NCI-H2107 (cell line): ENCODE data around the gene ZNF614.
"Not testable (repeated sequence)": the region's sequence is repeated elsewhere in the genome, so short reads cannot be mapped to it uniquely, and the experiment has no call there.

Experiments
- DNase-seq: peaks from one replicate; lab custom pipeline; 2025; lab: John Stamatoyannopoulos, UW

ZNF614 gene

GRCh38 chr19:51986309-51987291 lies 41.6 kb downstream of the ZNF614 start, which contains the start of gene ZNF350:
Gene ZNF350 (minus strand): TSS chr19:51986840. CDS start chr19:51974360, 12,480 bp downstream.
- peak; percentile 68 for DNase-seq

GRCh38 chr19:51983361-51983760 lies 44.8 kb downstream of the ZNF614 start:
- no peak for DNase-seq

GRCh38 chr19:51980926-51981325 lies 47.3 kb downstream of the ZNF614 start:
- DNase-seq, result not testable (repeated sequence)

- no peak for DNase-seq
These were observed 48.0 kb downstream of the ZNF614 start for GRCh38 chr19:51980116-51980736.

GRCh38 chr19:51978882-51979281 lies 49.3 kb downstream of the ZNF614 start:
- no peak for DNase-seq

- no peak for DNase-seq
These were observed 50.8 kb downstream of the ZNF614 start for GRCh38 chr19:51977346-51977745.

GRCh38 chr19:51976852-51977251 lies 51.3 kb downstream of the ZNF614 start:
- no peak for DNase-seq

- not testable (repeated sequence) for DNase-seq
These were observed 52.4 kb downstream of the ZNF614 start for GRCh38 chr19:51975787-51976186.

GRCh38 chr19:51971624-51972023 lies 56.6 kb downstream of the ZNF614 start:
- no peak for DNase-seq

- DNase-seq, result no peak
These were observed 57.5 kb downstream of the ZNF614 start for GRCh38 chr19:51970718-51971117.

GRCh38 chr19:51965583-51965982 lies 62.6 kb downstream of the ZNF614 start:
- DNase-seq, result no peak
